Trophoblast cell (in vitro differentiated cells and primary cell): ENCODE measurements around the gene VWF.

Experiments
- DNase-seq, 2 donors: peaks; one replicate each; pipeline ENCODE4 v3.0.0-alpha.2; 2016
- H2AFZ ChIP-seq: 2 replicates; pipeline ENCODE4 v1.6.1; 2013; ENCODE audit warnings: low read length, moderate library complexity, mild to moderate bottlenecking; ENCODE audit not compliant: insufficient read depth, poor library complexity
- H2AK5ac ChIP-seq: 2 replicates; pipeline ENCODE4 v1.6.1; 2013; ENCODE audit warnings: mild to moderate bottlenecking, low read length
- H2BK120ac ChIP-seq: 2 replicates; pipeline ENCODE4 v1.6.1; 2013; ENCODE audit warnings: low read length, mild to moderate bottlenecking, moderate library complexity; ENCODE audit not compliant: insufficient read depth, poor library complexity
- H2BK12ac ChIP-seq: 2 replicates; pipeline ENCODE4 v1.6.1; 2013; ENCODE audit warnings: mild to moderate bottlenecking, low read length, moderate library complexity
- H2BK5ac ChIP-seq: 2 replicates; pipeline ENCODE4 v1.6.1; 2013; ENCODE audit warnings: low read length, low read depth, moderate library complexity, mild to moderate bottlenecking; ENCODE audit not compliant: poor library complexity
- H3K14ac ChIP-seq: 2 replicates; pipeline ENCODE4 v1.6.1; 2013; ENCODE audit warnings: mild to moderate bottlenecking, low read length
- H3K18ac ChIP-seq: 2 replicates; pipeline ENCODE4 v1.6.1; 2013; ENCODE audit warnings: mild to moderate bottlenecking, low read length
- H3K23ac ChIP-seq: 2 replicates; pipeline ENCODE4 v1.6.1; 2013; ENCODE audit warnings: low read length
- H3K27ac ChIP-seq: 2 replicates; pipeline ENCODE4 v1.5.1; 2013; ENCODE audit warnings: low read depth, mild to moderate bottlenecking, inconsistent platforms, low read length, moderate library complexity
- H3K27me3 ChIP-seq: 2 replicates; pipeline ENCODE4 v1.6.1; 2013; ENCODE audit warnings: inconsistent platforms, mild to moderate bottlenecking, low read length, moderate library complexity; ENCODE audit not compliant: insufficient read depth
- H3K36me3 ChIP-seq, 2 experiments: 1 replicate in 1 of 2; 2 replicates in 1 of 2; pipeline ENCODE4 v1.6.1; 2013; ENCODE audit warnings: low read length in 2 of 2, mild to moderate bottlenecking in 2 of 2, moderate library complexity in 1 of 2; ENCODE audit not compliant: insufficient read depth in 2 of 2, control insufficient read depth in 1 of 2
- H3K4ac ChIP-seq: 2 replicates; pipeline ENCODE4 v1.6.1; 2013; ENCODE audit warnings: low read depth, mild to moderate bottlenecking, low read length, moderate library complexity
- H3K4me1 ChIP-seq, 2 experiments: 1 replicate in 1 of 2; 2 replicates in 1 of 2; pipeline ENCODE4 v1.6.1; 2013; ENCODE audit warnings: low read length in 2 of 2, mild to moderate bottlenecking in 2 of 2, moderate library complexity in 1 of 2; ENCODE audit not compliant: insufficient read depth in 2 of 2, control insufficient read depth in 1 of 2
- H3K4me2 ChIP-seq: 2 replicates; pipeline ENCODE4 v1.6.1; 2013; ENCODE audit warnings: inconsistent platforms, mild to moderate bottlenecking, low read length, moderate library complexity
- H3K4me3 ChIP-seq: 2 replicates; pipeline ENCODE4 v1.5.1; 2013; ENCODE audit warnings: mild to moderate bottlenecking, low read depth, low read length, inconsistent platforms
- H3K79me1 ChIP-seq: one replicate; pipeline ENCODE4 v1.6.1; 2013; ENCODE audit warnings: low read length
- H3K79me2 ChIP-seq: 2 replicates; pipeline ENCODE4 v1.6.1; 2013; ENCODE audit warnings: low read length, mild to moderate bottlenecking; ENCODE audit not compliant: control insufficient read depth, insufficient read depth, poor library complexity
- H3K9ac ChIP-seq: 2 replicates; pipeline ENCODE4 v1.6.1; 2013; ENCODE audit warnings: mild to moderate bottlenecking, low read length
- H3K9me3 ChIP-seq: 2 replicates; pipeline ENCODE4 v1.6.1; 2013; ENCODE audit warnings: low read depth, mild to moderate bottlenecking, control low read depth, inconsistent platforms, low read length; ENCODE audit not compliant: insufficient read depth
- H4K12ac ChIP-seq: 2 replicates; pipeline ENCODE4 v1.6.1; 2013; ENCODE audit warnings: low read depth, mild to moderate bottlenecking, low read length, moderate library complexity
- H4K8ac ChIP-seq: 2 replicates; pipeline ENCODE4 v1.6.1; 2013; ENCODE audit warnings: low read depth, mild to moderate bottlenecking, low read length, moderate library complexity
- H4K91ac ChIP-seq: one replicate; pipeline ENCODE4 v1.6.1; 2013; ENCODE audit warnings: low read depth, mild to moderate bottlenecking, low read length, moderate library complexity
- WGBS: extraction: QIAGEN DNeasy Blood & Tissue Kit; methylation state at CpG from one replicate; pipeline ENCODE4 v1.1.7; 2013; ENCODE audit warnings: missing lambda C conversion rate; ENCODE audit not compliant: insufficient read length, insufficient coverage; ENCODE audit errors: extremely low coverage; 5-methylcytosine and 5-hydroxymethylcytosine counted together

The VWF gene

DNA sequence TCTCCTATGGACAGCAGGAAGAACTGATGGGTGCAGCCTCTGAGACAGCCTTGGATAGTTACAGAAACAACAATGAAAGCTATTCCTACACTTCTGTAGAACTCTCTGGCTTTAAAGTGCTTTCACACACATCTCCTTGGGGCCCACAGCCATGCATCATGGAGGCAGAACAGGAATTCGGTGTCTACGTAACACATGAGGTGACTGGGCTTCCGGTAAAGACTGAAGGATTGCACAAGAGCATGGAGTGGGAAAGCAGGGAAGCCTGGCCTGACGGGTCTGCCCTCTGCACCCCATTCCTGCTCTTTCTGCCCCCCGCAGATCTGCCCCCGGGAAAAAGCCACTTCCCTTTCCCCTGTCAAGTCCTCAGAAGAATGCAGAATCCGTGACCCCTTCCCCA, 82.6 kb downstream of the VWF start:
- peak; percentile 14 to 56 for DNase-seq
- H3K4me2 ChIP-seq = no peak overlapping the region
- H3K4ac ChIP-seq = no peak overlapping the region
- H3K23ac ChIP-seq = no peak overlapping the region
- H4K91ac ChIP-seq = no peak overlapping the region
- H3K9ac ChIP-seq = no peak overlapping the region
- no peak overlapping the region for H4K8ac ChIP-seq
- no peak overlapping the region for H3K18ac ChIP-seq
- no peak overlapping the region for H2BK5ac ChIP-seq
- peaks cover 5% of the 10 kb centered on the region for H3K9me3 ChIP-seq
- H2BK12ac ChIP-seq = no peak overlapping the region
- no peak overlapping the region for H3K4me3 ChIP-seq
- H3K79me1 ChIP-seq = no peaks in the 10 kb centered on the region
- H3K27ac ChIP-seq = no peak overlapping the region
- no peak overlapping the region for H3K14ac ChIP-seq
- H3K4me1 ChIP-seq = peaks cover 4 to 6% of the 10 kb centered on the region in 2 experiments
- H3K36me3 ChIP-seq = no peaks in the 10 kb centered on the region
- H3K79me2 ChIP-seq = no peaks in the 10 kb centered on the region
- WGBS = no CpG with 5 or more reads among the region's 7 CpGs
- H2AK5ac ChIP-seq = no peak overlapping the region
- H3K27me3 ChIP-seq = no peaks in the 10 kb centered on the region
- H2BK120ac ChIP-seq = no peak overlapping the region
- no peak overlapping the region for H2AFZ ChIP-seq
- no peak overlapping the region for H4K12ac ChIP-seq

DNA sequence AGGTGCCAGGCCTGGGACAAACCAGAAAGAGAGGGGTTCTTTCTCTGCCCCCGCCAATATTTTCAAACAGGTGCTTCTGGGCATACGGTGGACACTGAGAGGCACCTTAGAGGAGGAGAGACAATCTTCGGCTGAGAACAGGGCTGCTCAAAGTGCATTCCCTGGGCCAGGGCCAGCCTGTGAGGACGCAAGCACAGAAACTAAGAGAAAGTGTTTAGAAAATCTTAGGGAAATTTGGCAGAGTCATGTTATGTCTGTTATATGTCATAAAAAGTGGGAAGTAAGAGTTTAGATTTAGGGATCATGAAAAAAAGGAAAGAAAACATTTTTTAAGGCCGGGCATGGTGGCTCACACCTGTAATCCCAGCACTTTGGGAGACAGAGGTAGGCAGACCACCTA, 83.7 kb downstream of the VWF start:
- Histone ChIP-seq H2BK12ac (no peak overlapping the region), H2AFZ (no peak overlapping the region), H2BK120ac (no peak overlapping the region), H3K23ac (no peak overlapping the region), H3K36me3 (no peaks in the 10 kb centered on the region), H3K9ac (no peak overlapping the region), H3K18ac (no peak overlapping the region), H3K4me2 (no peak overlapping the region), H3K9me3 (no peaks in the 10 kb centered on the region), H3K79me2 (no peaks in the 10 kb centered on the region), H3K4me1 (peaks cover 4 to 6% of the 10 kb centered on the region in 2 experiments), H2AK5ac (no peak overlapping the region), H3K4ac (no peak overlapping the region), H4K12ac (no peak overlapping the region), H4K8ac (no peak overlapping the region), H3K14ac (no peak overlapping the region), H2BK5ac (no peak overlapping the region), H3K4me3 (no peak overlapping the region), H3K27ac (no peak overlapping the region), H4K91ac (no peak overlapping the region), H3K27me3 (no peaks in the 10 kb centered on the region), H3K79me1 (no peaks in the 10 kb centered on the region)
- no CpG with 5 or more reads among the region's 5 CpGs for WGBS
- DNase-seq = no peak

DNA sequence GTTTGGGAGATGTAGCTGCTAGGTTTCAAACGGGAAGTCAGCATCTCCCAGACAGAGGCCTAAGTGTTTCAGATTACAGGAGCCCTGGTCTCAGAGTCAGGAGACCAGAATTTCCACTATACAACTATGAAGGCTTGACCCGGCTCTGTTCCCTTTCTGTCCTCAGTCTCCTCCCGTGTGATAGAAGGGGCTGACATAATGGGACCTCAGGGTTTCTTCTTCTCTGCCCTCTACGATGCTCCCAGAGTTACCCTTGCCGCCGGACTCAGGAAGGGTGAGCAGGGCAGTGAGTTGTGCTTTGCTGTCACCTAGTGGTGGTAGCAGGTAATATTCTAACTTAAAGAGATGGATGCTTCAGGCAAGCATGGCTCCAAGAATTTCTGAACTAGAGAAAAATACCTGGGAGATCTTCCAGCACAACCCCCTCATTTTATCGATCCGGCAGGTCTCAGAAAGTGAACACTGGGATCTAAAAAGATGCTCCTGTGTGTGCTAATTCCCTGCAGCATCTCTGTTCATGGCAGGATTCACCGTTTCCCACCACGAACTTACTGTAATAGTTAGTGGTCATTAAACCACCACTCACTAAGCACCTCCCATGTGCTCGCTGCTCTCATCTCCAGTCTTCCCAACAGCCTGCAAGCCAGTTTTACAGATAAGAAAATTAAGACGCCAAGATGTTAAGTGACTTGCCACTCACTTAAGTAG, 84.4 kb downstream of the VWF start:
- peak; percentile 41 to 86 for DNase-seq
- Histone ChIP-seq H3K4me1 (peaks cover 4 to 6% of the 10 kb centered on the region in 2 experiments), H3K9me3 (no peaks in the 10 kb centered on the region), H3K18ac (no peak overlapping the region), H3K9ac (no peak overlapping the region), H3K27me3 (no peaks in the 10 kb centered on the region), H3K4me3 (no peak overlapping the region), H3K4ac (no peak overlapping the region), H3K27ac (no peak overlapping the region), H3K36me3 (no peaks in the 10 kb centered on the region), H2BK5ac (no peak overlapping the region), H2AK5ac (no peak overlapping the region), H2AFZ (no peak overlapping the region), H3K79me1 (no peaks in the 10 kb centered on the region), H4K12ac (no peak overlapping the region), H4K8ac (no peak overlapping the region), H3K4me2 (no peak overlapping the region), H2BK120ac (no peak overlapping the region), H3K14ac (no peak overlapping the region), H3K23ac (no peak overlapping the region), H2BK12ac (no peak overlapping the region), H4K91ac (no peak overlapping the region), H3K79me2 (no peaks in the 10 kb centered on the region)
- no CpG with 5 or more reads among the region's 12 CpGs for WGBS

DNA sequence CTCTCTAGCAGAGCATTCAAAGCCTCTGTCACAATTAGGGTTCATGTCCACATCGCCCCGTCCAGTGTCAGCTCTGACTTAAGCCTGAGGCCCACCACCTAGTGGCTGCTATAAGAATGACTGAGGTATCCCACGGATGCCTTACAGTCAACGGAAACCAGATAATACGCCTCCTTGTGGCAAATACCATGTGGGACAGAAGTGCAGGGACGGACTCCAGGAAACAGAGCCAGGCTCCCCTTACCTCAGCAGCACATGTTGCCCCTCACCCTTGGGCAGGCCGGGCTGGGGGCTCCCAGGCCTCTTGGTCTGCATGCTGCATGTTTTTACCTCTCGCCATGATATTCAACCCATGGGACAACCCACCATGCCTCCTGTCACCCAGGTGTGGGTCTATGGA, 86.3 kb downstream of the VWF start:
- H2BK12ac ChIP-seq = no peak overlapping the region
- H3K18ac ChIP-seq = no peak overlapping the region
- DNase-seq = peak; percentile 78 to 96
- H2BK5ac ChIP-seq = no peak overlapping the region
- H3K23ac ChIP-seq = no peak overlapping the region
- H3K27me3 ChIP-seq = no peaks in the 10 kb centered on the region
- H3K36me3 ChIP-seq = no peaks in the 10 kb centered on the region
- peaks cover 0 to 4% of the 10 kb centered on the region in 2 experiments for H3K4me1 ChIP-seq
- no peaks in the 10 kb centered on the region for H3K79me2 ChIP-seq
- no peak overlapping the region for H2BK120ac ChIP-seq
- no peak overlapping the region for H4K8ac ChIP-seq
- no peak overlapping the region for H4K12ac ChIP-seq
- no peak overlapping the region for H3K4ac ChIP-seq
- no CpG with 5 or more reads among the region's 8 CpGs for WGBS
- no peak overlapping the region for H2AFZ ChIP-seq
- H3K27ac ChIP-seq = no peak overlapping the region
- H3K4me3 ChIP-seq = no peak overlapping the region
- no peak overlapping the region for H2AK5ac ChIP-seq
- no peak overlapping the region for H3K9ac ChIP-seq
- no peak overlapping the region for H3K4me2 ChIP-seq
- H3K79me1 ChIP-seq = no peaks in the 10 kb centered on the region
- no peak overlapping the region for H4K91ac ChIP-seq
- no peak overlapping the region for H3K14ac ChIP-seq
- no peaks in the 10 kb centered on the region for H3K9me3 ChIP-seq
